HG03575 (cell line): ENCODE measurements around the gene SLCO2B1.

Experiments used
- ATAC-seq: cut with Tn5 transposase; IDR thresholded peaks from one replicate; pipeline ENCODE4 v1.9.1; 2021; ENCODE audit not compliant: unreplicated experiment, insufficient number of reproducible peaks, low FRiP score; ENCODE audit errors: extremely low read depth

Gene SLCO2B1

DNA sequence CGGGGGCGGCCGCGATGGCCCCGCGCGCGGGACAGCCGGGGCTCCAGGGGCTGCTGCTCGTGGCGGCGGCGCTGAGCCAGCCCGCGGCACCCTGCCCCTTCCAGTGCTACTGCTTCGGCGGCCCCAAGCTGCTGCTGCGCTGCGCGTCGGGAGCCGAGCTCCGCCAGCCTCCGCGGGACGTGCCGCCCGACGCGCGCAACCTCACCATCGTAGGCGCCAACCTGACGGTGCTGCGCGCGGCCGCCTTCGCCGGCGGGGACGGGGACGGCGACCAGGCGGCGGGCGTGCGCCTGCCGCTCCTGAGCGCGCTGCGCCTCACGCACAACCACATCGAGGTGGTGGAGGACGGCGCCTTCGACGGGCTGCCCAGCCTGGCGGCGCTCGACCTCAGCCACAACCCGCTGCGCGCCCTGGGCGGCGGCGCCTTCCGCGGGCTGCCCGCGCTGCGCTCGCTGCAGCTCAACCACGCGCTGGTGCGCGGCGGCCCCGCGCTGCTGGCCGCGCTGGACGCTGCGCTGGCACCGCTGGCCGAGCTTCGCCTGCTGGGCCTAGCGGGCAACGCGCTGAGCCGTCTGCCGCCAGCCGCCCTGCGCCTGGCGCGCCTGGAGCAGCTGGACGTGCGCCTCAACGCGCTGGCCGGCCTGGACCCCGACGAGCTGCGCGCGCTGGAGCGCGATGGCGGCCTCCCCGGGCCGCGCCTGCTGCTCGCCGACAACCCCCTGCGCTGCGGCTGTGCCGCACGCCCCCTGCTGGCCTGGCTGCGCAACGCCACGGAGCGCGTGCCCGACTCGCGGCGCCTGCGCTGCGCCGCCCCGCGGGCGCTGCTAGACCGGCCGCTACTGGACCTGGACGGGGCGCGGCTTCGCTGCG lies 90.4 kb downstream of the SLCO2B1 start:
- no peak for ATAC-seq

DNA sequence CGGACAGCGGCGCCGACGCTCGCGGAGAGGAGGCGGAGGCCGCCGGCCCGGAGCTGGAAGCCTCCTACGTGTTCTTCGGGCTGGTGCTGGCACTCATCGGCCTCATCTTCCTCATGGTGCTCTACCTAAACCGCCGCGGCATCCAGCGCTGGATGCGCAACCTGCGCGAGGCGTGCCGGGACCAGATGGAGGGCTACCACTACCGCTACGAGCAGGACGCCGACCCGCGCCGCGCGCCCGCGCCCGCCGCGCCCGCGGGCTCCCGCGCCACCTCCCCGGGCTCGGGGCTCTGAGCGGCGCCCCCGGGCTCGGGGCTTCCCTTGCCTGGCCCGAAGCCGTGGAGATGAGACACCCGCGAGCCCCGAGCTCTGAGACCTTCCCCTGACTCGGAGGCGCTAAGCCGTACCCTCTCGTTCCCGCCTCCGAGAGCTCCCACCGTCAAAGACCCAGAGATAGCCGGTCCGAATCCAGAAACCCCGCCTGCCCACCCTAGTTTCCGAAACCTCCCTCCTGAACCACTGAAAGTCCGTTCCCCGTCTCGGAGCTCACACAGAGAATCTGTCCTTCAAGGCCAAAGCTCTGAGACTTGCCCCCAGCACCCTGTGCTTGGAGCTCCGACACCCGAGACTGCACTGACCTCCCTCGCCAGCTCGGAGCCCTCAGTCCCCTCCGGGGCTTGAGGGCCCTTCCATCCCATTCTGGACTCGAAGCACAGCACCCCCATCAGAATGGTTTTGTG lies 91.2 kb downstream of the SLCO2B1 start:
- ATAC-seq = no peak

DNA sequence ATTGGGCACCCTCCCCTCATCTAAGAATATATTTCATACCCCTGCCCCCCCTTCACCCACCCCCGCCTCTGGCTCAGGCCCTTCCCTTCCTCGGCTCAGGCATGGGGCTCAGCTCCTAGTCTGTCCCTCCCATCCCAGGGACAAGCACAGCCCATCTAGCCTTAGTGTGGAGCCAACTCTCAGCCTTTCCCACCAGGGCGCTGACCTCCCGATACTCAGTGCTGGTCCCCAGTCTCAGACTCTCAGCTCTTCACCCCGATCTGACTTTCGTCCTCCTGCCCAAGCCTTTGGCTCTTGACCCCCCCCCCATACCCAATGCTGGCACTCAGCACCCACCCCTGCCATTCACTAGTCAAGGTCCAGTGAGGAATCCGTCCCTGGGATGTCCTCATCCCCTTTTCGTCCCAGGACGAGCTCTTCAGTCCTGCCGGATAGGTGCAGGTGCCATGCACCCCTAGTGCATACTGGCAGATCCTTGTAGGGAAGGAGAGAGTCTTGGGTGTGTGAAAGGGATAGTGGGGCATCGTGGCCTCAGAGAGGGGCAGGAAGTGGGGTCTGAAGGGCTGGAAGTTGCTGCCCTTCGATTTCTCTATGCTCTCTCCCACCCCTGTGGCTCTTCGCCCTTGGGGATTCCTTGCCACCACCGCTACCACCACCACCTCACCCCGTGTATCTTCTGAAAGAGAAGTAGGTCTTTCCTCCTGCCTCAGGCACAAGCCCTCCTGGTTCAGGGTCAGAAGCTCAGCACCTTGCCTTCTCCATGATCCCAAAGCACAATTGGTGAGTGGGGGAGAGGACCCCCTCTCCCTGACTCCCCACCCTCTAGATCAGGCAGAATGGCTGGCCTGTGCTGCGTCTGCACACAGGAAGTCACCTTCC lies 92.1 kb downstream of the SLCO2B1 start:
- ATAC-seq = no peak

DNA sequence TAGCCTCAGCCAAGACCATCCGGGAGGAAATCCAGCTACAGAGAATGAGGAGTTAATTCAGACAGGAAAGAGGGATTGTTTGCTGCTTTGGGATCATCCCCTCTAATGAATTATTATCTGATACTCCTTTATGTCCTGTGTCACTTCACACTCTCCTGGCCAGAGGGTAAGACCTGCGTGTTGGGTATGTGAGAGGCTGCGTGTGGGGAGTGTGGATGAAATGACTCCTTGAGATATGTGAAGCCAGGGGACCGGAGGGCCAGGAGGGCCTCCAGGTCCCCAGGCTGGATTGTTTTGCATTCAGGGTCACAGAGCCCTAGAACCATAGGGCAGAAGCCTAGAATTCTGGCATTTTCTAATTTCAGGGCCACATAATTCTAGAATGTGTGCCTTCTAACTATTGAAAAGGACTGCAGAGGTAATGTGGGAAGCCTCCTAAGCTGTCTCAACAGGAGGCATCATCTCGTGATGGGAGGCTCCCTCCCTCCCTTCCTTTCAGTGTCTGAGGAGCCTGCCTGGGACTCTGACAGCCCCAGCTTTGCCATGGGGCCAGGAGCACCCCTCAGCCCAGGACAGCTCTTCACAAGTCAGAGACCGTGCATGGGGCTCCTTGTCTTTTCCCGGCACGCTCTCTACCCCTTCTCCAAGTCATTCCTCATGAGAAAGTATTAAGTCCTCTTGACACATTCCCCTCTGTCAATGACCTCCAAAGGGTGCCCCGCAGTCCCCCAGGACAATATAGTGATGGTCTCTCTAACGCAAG lies 93.3 kb downstream of the SLCO2B1 start:
- no peak for ATAC-seq

DNA sequence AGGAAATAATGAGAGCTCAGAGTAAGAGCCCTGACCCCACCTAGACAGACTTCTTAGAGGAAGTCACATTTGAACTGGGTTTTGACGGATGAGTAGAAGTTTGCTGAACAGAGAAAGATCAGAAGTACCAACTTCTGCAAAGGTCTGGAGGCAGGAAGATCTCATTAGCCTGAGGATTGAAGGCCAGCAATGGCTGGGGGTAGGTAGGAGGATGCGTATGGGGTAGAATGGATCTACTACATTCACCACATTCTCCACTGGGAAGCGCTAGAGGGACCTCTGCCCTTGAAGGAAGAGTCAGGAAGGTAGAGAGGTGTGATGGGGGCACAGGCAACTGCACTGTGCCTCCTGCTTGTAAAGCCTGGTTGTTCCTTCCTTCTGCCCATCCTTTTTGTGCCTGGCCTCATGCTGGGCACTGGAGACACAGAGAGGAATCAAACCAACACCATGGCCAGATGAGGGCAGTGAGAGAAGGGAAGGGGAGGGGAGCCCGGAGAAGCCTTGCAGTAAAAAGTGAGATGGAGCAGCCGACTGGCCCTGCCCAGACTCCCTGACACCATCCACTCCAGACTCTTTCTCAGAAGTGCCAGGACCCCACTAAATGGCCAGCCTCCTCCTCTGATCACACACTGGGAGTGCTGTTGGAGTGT lies 94.6 kb downstream of the SLCO2B1 start:
- no peak for ATAC-seq

DNA sequence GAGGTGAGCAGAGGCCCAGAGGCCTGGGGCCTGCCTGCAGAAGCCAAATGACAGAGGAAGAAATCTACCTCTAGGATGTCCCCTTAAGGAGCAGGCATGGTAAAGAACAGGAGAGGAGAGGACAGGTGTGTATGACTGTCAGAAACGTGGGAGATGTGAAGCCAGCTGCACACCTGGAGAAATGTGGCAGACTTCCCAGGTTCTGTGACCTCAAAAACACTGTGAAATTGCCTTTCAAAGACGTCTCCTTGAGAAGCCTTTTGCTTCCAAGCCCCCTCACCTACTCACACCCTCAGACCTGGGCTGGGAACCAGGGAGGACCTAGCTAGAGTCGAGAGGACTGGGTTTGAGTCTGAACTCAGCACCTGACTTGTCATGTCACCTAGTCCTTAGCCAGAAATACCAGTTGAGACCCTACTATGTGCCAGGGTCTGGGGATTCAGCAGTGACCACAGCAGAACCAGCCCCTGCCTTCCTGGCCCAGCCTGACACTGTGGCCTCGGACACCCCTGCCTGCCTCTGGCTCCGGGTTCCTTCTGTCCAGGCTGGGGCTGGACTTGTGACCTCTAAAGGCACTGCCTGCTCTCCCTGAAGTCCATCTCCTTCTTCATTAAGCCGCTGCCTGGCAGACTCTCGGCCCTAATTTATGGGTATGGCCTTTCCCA lies 95.2 kb downstream of the SLCO2B1 start:
- ATAC-seq = no peak

DNA sequence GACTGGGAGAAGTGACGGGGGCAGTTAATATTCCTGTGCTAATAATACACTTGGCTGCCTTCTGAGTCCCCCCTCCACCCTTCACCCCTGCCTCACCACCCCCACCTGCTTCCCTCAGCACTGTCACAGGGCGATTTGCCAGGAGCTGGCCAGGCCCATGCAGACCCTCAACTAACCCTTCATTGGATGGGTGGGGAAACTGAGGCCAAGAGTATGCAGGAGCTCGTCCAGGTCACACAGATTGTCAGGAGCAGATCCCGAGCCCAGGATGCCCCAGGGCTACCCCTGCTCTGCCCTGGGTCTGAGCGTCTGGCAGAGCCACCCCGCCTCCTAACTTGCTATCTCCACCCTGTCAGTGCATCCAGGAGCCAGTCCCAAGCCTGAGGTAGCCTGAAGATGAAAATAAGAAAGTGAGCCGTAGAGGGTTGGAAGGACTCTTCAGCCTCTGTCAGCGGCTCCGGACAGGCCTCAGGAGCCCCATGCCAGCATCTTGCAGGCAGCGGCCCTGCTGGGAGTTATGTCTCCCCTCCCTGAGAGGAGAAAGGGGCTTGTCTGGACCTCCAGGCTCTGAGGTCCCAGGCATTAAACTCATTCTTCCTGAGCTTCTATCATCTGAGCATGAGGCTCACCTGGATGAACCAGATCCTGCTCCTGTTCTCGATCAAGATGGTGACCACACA lies 95.9 kb downstream of the SLCO2B1 start:
- ATAC-seq = no peak

DNA sequence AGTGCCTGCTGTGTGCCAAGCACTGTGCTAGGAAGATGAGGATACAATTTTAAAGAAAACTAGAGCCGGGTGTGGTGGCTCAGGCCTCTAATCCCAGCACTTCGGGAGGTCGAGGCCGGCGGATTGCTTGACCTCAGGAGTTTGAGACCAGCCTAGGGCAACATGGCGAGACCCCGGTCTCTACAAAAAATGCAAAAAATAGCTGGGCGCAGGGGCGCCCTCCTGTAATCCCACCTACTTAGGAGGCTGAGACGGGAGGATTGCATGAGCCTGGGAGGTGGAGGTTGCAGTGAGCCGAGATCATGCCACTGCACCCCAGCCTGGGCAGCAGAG lies 98.0 kb downstream of the SLCO2B1 start:
- no peak for ATAC-seq

DNA sequence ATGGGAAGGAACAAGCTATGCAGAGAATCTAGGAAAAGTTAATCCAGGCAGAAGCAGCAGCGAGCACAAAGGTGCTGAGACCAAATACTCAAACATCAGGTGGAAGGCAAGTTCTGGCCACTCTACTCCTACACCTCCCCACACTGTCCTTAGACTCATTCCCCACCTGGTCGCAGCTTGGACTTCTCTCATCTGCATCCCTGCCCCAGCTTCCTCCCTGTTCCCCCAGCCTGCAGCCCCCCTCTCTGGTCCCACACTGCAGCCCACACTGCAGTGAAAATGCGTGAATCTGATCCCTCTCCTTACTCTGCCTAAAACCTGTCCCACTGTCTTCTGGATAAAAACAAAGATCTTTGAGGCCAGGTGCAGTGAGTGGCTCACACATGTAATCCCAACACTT lies 98.8 kb downstream of the SLCO2B1 start:
- ATAC-seq = no peak

DNA sequence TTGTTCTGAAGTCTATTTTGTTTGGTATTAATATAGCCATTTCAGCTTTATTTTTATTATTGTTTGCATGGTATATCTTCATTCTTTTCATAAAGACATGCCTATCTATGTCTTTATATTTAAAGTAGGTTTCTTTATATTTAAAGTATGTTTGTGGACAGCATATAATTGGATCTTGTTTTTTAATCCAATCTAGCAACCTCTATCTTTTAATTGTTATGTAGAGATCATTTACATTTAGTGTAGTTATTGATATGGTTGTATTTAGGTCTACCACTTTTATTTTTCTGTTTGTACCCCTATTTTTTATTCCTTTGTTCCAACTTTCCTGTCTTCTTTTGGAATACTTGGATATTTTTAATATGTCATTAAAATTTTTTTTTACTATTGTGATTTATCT lies 103.4 kb downstream of the SLCO2B1 start:
- ATAC-seq = no peak
